CD4-positive, alpha-beta T cell treated with Interleukin-4 for 4 hours (primary cell): Measurements from ENCODE around the gene TMEM114.
A peak's percentile ranks its signal among the peaks of the same experiment; 100 is the strongest.
"Not testable (repeated sequence)": the region's sequence is repeated elsewhere in the genome, so short reads cannot be mapped to it uniquely, and the experiment has no call there.

Experiments used
- DNase-seq: peaks from one replicate; pipeline ENCODE4 v3.0.0-alpha.2; 2020

Gene TMEM114

DNA sequence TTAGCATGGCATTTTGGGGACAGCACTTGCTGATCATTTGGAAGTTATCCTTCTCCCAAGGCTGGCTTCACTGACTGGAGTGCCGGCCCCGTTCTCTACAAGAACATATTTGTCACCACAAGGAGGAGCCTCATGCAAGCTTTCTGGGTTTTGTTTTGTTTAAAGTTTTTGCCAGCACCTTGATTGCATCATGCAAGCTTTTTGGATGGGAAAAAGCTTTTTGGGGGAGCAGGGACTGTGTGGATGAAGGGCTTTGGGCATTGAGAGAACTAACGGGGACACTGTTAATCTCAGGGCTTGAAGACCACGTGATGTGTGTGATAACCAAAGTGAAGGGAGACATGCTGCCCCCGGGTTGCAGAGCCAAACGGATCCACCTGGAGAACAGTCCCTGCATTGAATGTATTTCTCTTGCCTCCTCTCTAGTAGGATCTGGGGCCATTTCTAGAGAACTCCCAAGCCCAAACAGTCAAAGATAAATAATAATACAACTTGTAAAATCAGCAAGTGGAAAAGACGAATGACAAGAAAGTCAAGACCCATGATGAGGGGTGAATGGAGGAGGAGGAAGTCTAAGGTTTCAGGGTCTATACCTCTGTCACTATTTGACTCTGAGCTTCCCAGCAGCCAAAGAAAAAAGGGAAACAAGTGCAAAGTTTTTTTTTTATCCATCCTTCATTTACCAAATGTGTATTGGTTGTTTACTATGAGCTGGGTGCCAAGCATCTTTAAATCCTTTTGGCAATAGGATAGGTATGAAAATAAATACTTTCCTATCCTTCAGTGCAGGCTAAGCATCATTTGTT, 17.2 kb downstream of the TMEM114 start:
- no peak for DNase-seq

GRCh38 chr16:8572063-8572918, 18.0 kb downstream of the TMEM114 start:
- no peak for DNase-seq

DNA sequence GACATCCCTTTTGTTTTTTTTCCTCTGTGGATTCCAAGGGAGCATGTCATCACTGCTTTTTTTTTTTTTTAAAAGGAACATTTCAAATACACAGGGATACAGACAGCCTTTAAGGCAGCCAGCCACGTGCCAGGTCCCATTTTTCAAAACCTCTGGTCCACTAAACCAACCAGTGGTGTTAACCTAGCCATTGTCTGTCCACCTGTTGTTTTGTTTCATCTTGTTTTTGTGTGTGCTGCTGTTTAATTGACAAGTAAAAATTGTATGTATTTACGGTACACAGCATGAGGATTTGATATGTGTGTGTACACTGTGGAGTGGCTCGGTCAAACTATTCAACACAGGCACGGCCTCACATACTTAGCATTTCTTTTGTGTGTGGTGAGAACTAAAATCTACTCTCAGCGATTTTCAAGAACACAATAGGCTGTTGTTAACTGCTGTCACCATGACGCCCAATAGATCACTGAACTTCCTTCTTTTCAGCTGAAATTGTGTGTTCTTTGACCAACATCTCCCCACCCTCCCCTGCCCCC, 19.2 kb downstream of the TMEM114 start:
- no peak for DNase-seq

GRCh38 chr16:8570393-8570792, 19.9 kb downstream of the TMEM114 start:
- not testable (repeated sequence) for DNase-seq

- no peak for DNase-seq
Measured at GRCh38 chr16:8569650-8570346, 20.5 kb downstream of the TMEM114 start.

DNA sequence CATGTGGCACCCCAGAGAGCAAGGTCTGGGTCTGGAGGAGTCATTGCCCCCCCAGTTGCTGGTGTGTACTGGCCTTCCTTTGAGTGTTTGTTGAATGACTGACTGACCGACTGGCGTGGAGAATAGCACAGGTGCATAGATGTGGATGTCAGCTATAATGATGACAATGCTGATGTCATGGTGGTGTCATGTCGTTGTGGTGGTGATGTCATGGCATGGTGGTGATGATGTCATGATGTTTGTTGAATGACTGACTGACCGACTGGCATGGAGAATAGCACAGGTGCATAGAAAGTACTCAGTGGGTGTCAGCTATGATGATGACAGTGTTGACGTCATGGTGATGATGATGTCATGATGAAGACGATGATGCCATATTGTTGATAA, 22.1 kb downstream of the TMEM114 start:
- no peak for DNase-seq

DNA sequence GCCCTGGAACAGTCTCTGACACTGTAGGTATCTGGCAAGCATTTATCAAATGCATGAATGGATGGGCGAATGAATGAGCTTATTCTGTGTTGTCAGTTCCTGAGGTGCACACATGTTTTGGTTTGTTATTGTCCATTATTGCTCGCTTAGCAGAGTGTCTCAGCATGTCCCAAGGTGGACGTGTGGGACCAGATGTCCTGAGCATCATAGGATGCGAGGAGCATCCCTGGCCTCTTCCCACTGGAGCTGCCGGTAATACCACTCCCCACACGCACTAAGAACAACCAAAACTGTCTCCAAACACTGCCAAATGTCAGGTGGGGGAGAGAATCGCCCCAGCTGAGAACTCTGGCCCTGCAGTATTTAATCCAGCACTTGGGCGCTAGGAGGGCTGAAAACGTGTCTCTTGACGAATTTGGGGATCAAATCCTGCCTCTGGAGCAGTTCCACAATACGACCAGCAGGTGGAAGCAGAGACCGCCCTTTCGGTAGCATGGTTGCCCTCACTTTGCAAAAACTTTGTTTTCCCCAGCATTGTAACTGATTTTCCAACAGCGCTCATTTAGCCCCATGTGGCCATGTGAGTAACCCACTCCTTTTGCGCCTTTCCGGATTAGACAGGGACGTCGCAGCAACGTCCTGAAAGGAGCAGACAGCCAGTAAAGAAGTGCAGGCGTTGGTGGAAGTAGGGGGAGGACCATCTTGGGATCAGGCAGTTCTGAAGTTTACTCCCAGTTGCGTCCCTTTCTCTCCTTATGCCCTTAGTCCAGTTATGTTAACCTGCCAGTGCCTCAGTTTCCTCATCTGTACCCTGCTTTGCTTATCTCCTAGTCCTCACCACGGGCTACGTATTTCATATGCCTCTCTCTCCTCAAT, 22.7 kb downstream of the TMEM114 start:
- DNase-seq = peak; percentile 78

- DNase-seq = no peak
Measured at GRCh38 chr16:8565498-8565897, 24.8 kb downstream of the TMEM114 start.

DNA sequence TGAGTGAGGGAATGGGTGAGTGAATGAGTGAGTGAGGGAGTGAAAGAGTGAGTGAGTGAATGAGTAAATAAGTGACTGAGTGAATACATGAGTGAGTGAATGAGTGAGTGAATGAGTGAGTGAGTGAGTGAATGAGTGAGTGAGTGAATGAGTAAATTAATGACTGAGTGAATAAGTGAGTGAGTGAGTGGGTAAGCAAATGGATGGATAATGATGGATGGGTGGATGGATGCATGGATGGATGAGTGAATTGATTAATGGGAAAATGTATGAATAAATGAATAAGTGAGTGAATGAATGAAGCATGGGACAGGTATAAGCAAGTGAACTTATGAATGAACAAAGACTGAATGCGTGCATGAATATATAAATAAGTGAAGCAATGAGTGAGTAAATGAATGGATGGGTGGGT, 25.4 kb downstream of the TMEM114 start:
- no peak for DNase-seq

GRCh38 chr16:8563944-8564540, 26.3 kb downstream of the TMEM114 start:
- DNase-seq = not testable (repeated sequence)

DNA sequence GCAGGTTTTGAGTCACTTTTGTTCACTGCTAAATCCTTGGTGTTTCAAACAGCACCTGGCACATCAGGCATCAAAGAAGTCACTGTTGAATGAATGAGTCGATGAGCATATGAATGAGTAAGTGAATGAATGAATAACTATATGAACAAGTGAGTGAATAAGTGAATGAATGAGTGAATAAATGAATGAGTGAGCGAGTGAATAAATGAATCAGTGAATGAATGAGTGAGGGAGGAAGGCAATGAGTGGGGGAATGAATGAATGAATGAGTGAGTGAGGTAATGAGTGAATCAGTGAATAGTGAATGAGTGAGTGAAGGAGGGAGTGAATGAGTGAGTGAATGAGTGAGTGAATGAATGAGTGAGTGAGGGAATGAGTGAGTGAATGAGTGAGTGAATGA, 28.8 kb downstream of the TMEM114 start:
- no peak for DNase-seq

- no peak for DNase-seq
Measured at GRCh38 chr16:8555400-8555799, 34.9 kb downstream of the TMEM114 start.

- no peak for DNase-seq
Measured at GRCh38 chr16:8554881-8555280, 35.4 kb downstream of the TMEM114 start.

DNA sequence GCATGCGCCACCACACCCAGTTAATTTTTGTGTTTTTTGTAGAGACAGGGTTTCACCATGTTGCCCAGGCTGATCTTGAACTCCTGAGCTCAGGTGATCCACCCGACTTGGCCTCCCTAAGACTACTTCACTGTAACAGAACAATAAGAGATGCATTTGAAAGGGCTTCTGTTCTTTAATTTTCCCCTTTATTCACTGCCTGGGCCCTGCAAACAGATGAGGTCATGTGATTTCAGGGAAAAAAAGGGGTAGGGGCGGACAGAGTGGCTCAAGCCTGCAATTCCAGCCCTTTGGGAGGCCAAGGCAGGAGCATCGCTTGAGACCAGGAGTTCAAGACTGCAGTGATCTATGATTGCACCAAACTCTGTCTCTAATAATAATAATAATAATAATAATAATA, 36.3 kb downstream of the TMEM114 start:
- DNase-seq = no peak

GRCh38 chr16:8552487-8553221, 37.7 kb downstream of the TMEM114 start:
- no peak for DNase-seq

DNA sequence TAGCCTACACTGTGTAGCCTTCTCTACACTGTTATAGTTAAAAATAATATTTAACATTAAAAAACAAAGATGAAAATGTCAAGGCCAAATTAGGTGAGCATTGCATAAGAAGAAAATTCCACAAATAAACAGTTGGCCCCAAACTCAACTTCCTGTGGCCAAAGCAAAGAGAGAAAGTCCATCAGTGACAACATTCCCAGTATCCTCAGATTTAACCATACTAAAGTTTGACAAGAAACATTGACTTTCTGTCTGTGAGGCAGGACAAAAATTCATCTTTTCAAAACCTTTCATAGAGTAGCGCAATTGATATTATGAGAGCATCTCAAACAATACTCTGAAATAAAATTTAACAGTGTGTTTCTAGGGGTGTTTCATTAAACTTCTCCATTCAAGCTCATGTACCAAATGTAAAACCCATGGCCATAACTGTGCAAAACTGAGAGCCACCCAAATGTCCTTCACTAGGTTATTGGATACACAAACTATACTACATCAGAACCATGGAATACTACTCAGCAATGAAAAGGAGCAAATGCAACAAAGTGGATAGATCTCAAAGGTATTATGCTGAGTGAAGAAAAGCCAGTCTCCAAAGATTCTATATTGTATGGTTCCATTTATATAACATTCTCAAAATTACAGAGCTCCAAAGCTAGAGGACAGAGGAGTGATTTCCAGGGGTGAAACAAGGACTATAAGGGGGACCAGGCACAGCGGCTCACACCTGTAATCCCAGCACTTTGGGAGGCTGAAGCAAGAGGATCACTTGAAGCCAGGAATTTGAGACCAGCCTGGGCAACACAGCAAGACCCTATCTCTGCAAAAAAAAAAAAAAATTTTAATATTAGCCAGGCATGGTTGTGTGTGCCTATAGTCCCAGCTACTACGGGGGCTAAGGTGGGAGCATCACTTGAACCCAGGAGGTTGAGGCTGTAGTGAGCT, 38.7 kb downstream of the TMEM114 start:
- DNase-seq = no peak

DNA sequence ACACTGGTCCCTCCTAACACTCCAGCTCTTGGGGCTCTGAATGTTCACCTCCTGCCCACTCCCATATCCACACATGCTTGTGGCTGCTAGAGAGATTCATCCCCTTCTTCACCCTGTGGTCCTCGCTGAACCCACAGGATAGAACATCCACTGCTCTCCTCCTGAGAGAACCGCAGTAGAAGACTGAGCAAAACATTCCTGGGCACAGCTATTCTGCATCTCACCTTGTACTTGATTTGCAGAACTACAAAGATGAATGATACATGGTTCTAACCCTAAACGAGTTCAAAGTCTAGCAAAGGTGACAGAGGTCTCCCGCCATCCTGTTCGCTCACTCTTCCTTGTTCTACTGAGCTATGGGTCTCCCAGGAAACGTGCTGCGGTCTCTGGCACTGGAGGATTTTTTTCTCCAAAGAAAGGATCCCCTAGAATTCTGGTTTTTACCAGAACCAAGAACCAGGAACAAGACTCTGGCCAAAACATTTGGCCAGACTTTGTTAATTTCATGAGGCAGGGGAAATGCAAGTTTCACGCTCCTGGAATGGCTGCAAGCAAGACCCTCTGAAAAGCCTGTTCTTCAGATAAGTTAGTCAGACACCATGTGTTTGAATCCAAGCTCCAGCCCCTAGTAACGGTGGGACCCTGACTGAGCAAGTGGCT, 39.5 kb downstream of the TMEM114 start:
- DNase-seq = no peak

GRCh38 chr16:8549843-8550412, 40.4 kb downstream of the TMEM114 start:
- no peak for DNase-seq

DNA sequence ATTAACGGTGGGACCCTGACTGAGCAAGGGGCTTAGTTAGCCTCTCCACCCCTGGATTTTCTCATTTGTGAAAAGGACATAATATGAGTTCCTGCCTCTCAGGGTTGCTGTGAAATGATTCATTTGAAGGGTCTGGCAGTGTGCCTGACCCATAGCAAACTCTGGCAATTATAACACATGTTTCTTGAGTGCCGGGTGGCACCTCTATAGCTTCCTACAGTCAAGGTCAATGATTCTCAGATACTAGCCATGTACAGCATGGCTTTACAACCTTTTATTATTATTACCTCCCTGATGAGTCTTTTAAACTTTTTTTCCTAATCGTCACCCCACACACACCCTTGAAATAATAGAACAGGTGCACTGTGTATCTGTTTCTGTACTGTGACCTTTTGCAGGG, 42.1 kb downstream of the TMEM114 start:
- no peak for DNase-seq
